ENCODE results near the gene TRIP11.

GRCh38 chr14:91977884-91978283, 62.0 kb downstream of the TRIP11 start:
- TF ChIP-seq, protein P1, sequence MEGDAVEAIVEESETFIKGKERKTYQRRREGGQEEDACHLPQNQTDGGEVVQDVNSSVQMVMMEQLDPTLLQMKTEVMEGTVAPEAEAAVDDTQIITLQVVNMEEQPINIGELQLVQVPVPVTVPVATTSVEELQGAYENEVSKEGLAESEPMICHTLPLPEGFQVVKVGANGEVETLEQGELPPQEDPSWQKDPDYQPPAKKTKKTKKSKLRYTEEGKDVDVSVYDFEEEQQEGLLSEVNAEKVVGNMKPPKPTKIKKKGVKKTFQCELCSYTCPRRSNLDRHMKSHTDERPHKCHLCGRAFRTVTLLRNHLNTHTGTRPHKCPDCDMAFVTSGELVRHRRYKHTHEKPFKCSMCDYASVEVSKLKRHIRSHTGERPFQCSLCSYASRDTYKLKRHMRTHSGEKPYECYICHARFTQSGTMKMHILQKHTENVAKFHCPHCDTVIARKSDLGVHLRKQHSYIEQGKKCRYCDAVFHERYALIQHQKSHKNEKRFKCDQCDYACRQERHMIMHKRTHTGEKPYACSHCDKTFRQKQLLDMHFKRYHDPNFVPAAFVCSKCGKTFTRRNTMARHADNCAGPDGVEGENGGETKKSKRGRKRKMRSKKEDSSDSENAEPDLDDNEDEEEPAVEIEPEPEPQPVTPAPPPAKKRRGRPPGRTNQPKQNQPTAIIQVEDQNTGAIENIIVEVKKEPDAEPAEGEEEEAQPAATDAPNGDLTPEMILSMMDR (IDR thresholded peaks at IDR 0.05): no peak
- no peak for TF ChIP-seq EZH2 (IDR thresholded peaks at IDR 0.05)
